Colonic mucosa (tissue), 4 donors: ENCODE measurements around the gene BTBD2. TPM values are rescaled to one million over a fixed set of nuclear protein-coding genes. Genes with fewer than 3 reads are reported as not detected.

Experiments
- DNase-seq: peaks from one replicate; pipeline ENCODE4 v3.0.0-alpha.2; 2020
- H3K27ac ChIP-seq: fragments of 200-600 bp; one replicate; pipeline ENCODE4 v1.8.0; 2021
- H3K27me3 ChIP-seq: fragments of 200-600 bp; one replicate; pipeline ENCODE4 v1.8.0; 2021
- H3K36me3 ChIP-seq: fragments of 200-600 bp; one replicate; pipeline ENCODE4 v1.8.0; 2021
- H3K4me1 ChIP-seq: fragments of 200-600 bp; one replicate; pipeline ENCODE4 v1.8.0; 2021; ENCODE audit warnings: mild to moderate bottlenecking
- H3K4me3 ChIP-seq: fragments of 200-600 bp; one replicate; pipeline ENCODE4 v1.8.0; 2021
- H3K9ac ChIP-seq, 2 donors: one replicate each; pipeline ENCODE4 v1.7.0; 2013; ENCODE audit warnings: control low read depth in 2 of 2, low read depth in 2 of 2, low read length in 2 of 2
- H3K9me3 ChIP-seq: fragments of 200-600 bp; one replicate; pipeline ENCODE4 v1.8.0; 2021
- CTCF ChIP-seq: fragments of 200-600 bp; IDR thresholded peaks from one replicate; pipeline ENCODE4 v1.8.0; 2022; ENCODE audit warnings: antibody characterized with exemption, mild to moderate bottlenecking
- intact Hi-C: fragments of 100-400 bp; cut with DNase I; formaldehyde crosslinking; loops from one replicate; pipeline ENCODE4 v1.14.1; 2022
- total RNA-seq, 2 donors: library from RNA; stranded (reverse); fragmentation: NEBNext Ultra II Directional in 1 of 2; extraction: Animal tissue kit (Norgen Biotek cat#: 25700) in 1 of 2; gene quantifications; one replicate each; pipeline ENCODE4 v1.2.1, GENCODE V29; 2021
- donor health status: healthy.
- donor health status: DM: no; HTN: no; CAD: no.
- donor health status: DM: no; HTN: no; CAD: no.

BTBD2 gene
- total RNA-seq, 2 donors from 2014 or later: 74.5 to 81.5 TPM

DNA sequence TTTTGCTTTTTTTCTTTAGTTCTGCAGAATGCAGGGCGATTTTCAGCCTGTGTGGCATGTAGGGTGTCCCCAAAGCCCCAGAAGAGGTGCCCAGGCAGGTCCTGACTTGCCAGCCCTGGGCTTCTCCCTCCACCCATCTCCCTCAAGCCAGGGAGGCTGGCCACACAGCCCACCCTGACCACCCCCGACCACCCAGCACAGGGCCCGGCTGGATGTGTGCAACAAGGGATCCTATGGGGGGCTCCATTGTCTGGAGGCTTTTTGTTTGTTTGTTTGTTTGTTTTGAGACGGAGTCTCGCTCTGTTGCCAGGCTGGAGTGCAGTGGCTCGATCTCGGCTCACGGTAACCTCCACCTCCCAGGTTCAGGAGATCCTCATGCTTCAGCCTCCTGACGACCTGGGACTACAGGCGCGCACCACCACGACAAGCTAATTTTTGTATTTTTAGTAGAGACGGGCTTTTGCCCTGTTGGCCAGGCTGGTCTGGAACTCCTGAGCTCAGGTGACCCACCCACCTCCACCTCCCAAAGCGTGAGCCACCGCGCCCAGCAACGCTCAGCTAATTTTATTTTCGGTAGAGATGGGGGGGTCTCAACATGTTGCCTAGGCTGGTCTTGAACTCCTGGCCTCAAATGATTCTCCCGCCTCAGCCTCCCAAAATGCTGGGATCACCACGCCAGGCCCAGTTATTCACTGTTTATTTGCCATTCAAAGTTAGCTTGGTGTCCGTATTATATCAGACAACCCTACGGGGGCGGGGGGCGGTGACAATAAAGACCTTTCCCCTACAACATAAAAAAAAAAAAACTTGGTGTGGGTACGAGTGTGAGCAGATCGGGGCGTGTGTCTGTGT, 43.3 kb upstream of the BTBD2 start:
- TF ChIP-seq CTCF: no peak
- no peak for DNase-seq
- Histone ChIP-seq H3K27me3 (no peaks in the 10 kb centered on the region), H3K4me1 (peaks cover 21% of the 10 kb centered on the region), H3K9ac (peak overlapping the region; percentile 77 to 99), H3K4me3 (no peak overlapping the region), H3K9me3 (no peaks in the 10 kb centered on the region), H3K36me3 (no peaks in the 10 kb centered on the region), H3K27ac (peak overlapping the region; percentile 98)
- intact Hi-C loops: no loop called here

DNA sequence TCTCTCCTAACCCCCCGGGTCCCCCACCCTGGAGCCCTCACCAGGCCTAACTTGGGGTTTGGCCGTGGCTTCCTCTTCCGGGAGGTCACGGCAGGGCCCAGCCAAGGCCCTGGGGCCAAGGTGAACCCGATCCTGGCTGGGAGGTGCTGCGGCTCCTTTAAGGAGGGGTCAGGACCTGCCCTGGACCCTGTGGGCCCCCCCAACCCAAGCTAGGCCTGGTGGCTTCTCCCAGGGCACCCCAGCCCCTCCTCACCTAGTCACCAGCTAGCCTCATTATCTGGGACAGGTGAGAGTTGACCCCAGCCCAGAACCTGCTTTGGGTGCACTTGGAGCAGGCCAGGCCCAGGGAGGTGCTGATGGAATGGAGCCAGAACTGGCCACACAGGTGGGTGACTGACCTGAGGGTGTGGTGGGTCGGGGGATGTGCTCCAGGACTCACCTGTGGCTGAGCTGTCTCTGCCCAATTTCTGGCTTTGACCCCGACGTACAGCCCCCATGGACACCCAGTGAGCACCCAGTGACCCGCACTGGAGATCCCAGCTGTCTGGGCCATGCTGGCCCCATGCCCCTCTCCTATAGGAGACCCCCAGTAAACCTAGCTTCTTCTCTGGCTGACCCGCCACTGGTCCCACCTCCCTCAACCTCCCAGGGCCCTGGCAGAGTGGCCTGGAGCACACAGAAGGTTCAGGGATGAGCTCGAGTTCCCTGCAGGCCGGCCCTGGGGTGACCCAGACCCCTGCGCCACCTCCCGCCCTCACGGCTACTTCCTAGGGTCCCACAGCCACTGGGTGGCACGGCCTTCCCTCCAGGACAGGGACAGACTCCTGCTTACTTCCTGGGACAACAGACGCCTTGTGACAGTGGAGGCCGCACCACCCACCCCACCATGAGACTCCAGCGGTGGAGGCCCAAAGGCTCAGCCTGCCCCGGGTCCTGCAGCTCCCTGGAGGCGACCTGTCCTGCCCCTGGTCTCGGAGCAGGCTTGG, 42.3 kb upstream of the BTBD2 start:
- Histone ChIP-seq H3K36me3 (no peaks in the 10 kb centered on the region), H3K27ac (peak overlapping the region; percentile 35), H3K4me1 (peaks cover 21% of the 10 kb centered on the region), H3K9me3 (no peaks in the 10 kb centered on the region), H3K4me3 (no peak overlapping the region), H3K27me3 (no peaks in the 10 kb centered on the region), H3K9ac (peak overlapping the region; percentile 16 to 44)
- no peak for TF ChIP-seq CTCF
- intact Hi-C loops: no loop called here
- no peak for DNase-seq

- no peak overlapping the region for H3K4me3 ChIP-seq
- no peak for TF ChIP-seq CTCF
- DNase-seq: peak; percentile 42
- H3K4me1 ChIP-seq: peaks cover 20% of the 10 kb centered on the region
- no peaks in the 10 kb centered on the region for H3K27me3 ChIP-seq
- intact Hi-C loops: no loop called here
- no peaks in the 10 kb centered on the region for H3K36me3 ChIP-seq
- H3K27ac ChIP-seq: peak overlapping the region; percentile 35
- no peak overlapping the region for H3K9ac ChIP-seq
- H3K9me3 ChIP-seq: no peaks in the 10 kb centered on the region
Measured at GRCh38 chr19:2056837-2057192, 41.3 kb upstream of the BTBD2 start.

DNA sequence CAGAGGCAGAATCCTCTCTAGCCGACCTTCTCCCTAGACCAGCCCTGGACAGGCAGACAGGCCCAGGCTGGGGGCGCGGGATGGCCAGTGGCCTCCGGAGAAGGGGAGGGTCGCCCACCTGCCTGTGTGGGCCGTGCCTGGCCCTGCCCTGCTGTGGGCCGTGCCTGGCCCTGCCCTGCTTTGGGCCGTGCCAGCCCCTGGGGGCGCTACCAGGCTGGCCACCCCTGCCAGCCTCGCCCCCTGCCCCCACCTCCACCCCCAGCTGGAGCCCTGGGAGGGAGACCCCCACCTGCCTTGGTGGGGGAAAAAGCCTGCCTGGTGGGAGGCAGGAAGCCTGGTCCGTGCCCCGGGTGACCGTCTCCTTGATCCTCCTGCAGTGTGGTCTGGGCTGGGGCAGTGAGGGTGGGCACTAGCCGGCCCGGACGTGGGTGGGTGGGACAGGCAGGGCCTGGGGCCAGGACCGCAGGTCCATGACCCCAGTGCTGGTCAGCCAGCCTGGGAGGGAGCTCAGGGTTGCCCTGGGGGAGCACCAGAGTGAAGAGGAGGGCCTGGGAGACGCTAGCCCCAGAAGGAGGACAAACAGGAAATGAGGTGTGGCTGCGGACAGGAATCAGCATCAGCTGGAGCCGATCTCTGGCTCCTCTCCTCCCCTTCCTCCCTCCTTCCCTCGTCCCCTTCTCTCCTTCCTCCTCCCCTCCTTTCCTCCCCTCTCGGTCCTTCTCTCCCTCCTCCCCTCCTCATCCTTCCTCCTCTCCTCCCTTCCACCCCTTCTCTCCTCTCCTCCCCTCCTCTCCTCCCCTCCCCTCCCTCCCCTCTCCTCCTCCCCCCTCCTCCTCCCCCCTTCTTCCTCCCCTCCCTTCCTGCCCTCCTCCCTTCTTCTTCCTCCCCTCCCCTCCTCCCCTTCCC, 40.7 kb upstream of the BTBD2 start:
- intact Hi-C loops: no loop called here
- no peak for TF ChIP-seq CTCF
- peak overlapping the region; percentile 75 for H3K27ac ChIP-seq
- peak; percentile 73 for DNase-seq
- H3K4me3 ChIP-seq: no peak overlapping the region
- no peaks in the 10 kb centered on the region for H3K36me3 ChIP-seq
- H3K27me3 ChIP-seq: no peaks in the 10 kb centered on the region
- peak overlapping the region; percentile 61 to 74 for H3K9ac ChIP-seq
- H3K4me1 ChIP-seq: peaks cover 26% of the 10 kb centered on the region
- no peaks in the 10 kb centered on the region for H3K9me3 ChIP-seq

DNA sequence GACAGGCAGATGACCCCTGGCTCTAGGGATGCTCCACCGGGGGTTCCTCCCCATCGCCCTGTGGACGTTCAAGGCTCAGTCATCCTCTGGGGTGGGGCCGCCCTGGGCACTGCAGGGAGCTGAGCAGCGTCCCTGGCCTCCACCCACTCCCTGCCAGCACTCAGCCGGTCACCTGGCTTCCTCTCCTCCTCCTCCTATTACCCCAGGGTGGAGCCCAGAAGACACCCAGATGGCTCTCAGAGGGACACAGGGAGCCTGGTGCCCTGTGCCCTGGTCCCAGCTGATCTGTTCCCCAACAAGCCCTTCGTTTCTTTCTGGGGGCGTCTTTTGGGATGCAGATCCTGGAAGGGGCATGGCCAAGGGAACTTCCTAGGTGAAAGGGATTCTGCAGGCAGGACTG, 39.2 kb upstream of the BTBD2 start:
- no peaks in the 10 kb centered on the region for H3K9me3 ChIP-seq
- peaks cover 19% of the 10 kb centered on the region for H3K4me1 ChIP-seq
- H3K27ac ChIP-seq: peak overlapping the region; percentile 75
- peak overlapping the region in 1 of 2 donors; percentile 34 for H3K9ac ChIP-seq
- DNase-seq: peak; percentile 84
- no peaks in the 10 kb centered on the region for H3K36me3 ChIP-seq
- no peak for TF ChIP-seq CTCF
- intact Hi-C loops: no loop called here
- no peaks in the 10 kb centered on the region for H3K27me3 ChIP-seq
- no peak overlapping the region for H3K4me3 ChIP-seq
